SHP77 treated with DMSO at 0.1 percent for 48 hours (cell line): ENCODE data around the gene IL17RB.

Source experiments
- DNase-seq: peaks from one replicate; lab custom pipeline; 2025; lab: John Stamatoyannopoulos, UW

IL17RB gene

DNA sequence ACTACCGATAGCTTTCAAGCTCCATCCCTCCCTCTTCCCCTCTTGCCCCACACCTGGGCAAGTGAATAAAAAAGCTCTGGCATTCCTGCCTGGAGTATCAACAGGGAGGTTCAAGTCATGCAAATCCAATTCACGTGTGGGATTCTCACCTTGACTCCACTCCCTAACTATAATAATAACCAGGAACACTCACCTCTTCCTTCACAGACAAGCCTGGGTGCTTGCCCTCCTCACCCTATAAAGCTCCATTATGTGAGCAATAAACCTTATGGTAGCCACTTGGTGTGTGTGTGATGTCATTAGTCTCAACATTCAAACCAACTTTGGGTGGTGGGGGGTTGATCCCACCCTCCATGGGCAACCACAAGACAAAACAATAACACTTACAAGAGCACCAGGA lies 16.8 kb upstream of the IL17RB start:
- no peak for DNase-seq

DNA sequence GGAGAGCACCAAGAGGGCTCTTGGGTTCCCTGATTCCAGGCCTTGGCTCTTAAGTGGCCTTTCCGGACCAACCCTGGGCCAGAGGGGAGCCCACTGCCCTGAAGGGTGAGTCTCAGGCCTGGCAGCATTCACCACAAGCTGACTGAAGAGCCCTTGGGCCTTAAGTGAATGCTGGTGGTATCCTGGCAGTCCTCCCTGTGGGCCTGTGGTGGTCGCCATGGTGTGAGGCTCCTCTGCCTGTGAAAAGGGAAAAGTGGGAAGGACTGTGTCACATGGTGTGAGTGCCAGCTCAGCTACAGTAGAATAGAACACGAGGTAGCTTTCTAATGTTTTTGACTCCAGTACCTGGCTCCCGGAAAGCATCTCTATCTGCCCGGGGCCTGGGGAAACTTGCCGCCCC lies 15.4 kb upstream of the IL17RB start:
- DNase-seq, result no peak

DNA sequence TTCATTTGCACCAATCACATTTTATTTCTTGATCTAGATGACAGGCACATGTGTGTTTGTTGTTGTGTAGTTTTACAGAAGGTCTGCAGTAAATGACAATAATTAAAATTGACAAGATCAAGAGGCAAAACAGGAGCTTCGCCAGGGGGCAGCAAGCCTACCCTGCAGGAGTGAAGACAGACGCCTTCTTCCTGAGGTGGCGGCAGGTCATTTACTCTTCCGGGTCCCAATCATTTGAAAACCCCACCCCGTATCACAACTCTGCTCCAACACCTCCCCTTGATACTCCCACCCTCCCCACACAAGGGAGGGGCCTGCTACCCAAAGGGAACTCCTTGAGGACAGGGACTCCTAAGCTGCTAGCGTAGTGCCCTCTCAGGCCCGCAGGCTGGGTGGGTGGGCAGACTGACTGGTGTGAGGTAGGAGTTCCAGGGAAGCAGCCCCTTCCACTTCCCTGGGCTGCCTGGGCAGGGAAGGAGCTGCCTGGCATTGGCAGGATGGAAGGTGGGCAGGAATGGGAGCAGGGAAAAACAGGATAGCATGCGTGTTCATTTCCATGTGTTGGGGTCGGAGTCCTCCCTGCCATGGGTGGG lies 13.2 kb upstream of the IL17RB start:
- DNase-seq, result no peak

DNA sequence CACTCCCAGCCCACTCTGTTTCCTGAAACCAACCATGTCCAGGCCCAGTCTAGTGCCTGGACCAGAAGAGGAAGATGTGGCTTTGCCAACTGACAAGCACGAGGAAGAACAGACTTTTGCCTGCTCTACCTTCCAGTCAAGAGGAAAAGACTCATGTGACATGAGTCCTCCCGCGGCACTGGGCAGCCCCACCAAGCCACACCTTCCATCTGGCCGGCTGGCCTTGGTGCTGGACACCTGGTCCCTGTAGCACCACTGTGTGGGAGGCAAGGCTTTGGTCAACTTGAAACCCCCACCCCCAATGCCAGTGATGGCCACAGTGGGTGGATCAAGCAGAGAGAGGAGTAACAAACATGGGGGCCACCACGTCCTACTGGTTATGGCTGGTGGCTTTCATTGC lies 12.7 kb upstream of the IL17RB start:
- no peak for DNase-seq

DNA sequence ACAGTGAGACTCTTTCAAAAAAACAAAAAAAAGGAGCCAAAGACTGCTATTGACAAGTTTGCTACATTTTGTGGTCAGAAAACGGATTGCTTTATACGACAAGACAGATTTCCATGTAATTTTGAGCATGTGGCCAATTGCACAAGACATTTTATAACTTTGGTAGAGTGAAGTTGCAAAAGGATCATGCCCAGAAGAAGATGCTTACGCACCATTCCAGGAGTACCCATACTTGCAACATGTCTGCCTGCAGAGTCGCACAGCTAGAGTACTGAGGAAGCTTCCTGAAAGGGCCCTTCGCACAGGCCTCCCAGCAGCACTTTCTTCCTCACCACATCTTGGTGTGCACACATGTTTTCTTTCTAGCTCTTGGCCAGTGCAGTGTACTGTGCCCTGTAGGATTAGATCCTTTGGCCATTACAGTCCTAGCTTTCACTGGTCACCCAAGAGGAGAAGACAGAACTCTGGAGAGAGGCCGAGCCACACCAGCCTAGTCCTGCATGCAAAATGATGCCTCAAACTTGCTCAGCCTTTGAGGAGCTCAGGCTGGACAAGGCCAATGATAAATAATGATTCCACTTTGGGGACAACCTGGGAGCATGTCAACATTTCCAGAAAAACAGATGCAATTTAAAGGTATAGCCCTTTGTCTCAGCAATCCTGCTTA lies 11.8 kb upstream of the IL17RB start:
- DNase-seq, result no peak

DNA sequence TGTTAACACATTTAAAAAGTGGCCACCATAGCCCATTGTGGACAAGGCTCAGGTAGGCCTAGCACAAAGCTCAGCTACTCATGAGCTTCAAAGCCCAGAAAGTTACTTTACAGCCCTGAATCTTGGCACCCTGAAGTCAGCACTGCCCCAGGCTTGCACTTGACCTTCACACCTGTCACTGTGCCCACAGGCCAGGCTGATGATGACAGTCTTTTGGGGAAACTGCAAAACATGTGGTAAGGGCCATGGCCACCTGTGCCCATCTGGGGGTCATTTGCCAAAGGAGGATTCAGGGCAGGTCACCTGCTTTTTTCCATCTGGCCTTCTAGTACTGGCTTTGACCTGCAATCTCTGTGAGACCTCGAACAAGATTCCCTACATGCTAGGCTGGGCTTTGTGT lies 11.1 kb upstream of the IL17RB start:
- no peak for DNase-seq

DNA sequence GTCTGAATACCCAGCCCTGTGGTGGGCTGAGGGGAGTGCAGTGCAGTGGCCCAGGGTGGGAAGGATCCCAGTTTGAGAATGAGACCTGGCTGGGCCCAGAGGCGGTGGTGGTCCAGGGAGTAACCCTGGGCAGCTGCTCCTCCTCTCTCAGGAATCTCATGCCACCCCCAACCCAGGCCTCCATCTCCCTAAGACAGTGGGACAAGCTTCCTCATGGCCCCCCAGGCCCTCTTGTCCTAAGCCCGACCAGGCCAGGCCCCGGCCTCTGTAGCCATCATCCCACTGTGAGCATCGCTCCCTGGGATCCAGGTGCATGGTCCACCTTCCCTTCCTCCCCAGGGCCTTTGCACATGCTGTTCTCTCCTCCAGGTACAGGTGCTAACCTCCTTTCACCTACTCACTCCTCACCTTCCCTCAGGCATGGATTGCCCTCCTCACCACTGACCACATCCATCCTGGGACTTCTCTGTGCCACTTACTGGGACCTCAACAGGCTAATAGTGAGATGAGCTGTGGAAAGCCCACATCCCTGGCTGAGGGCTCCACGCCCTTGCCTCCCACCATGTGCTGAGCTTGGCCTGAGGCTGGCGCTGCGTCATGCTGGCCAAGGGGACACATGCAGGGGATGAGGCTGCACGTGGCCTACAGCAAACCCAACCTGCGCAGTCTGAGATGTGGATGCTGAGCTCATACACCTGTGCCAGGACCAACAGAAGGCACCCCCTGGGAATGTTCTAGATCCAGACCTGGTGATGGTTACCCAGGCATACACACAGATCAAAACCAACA lies 10.1 kb upstream of the IL17RB start:
- DNase-seq, result no peak

DNA sequence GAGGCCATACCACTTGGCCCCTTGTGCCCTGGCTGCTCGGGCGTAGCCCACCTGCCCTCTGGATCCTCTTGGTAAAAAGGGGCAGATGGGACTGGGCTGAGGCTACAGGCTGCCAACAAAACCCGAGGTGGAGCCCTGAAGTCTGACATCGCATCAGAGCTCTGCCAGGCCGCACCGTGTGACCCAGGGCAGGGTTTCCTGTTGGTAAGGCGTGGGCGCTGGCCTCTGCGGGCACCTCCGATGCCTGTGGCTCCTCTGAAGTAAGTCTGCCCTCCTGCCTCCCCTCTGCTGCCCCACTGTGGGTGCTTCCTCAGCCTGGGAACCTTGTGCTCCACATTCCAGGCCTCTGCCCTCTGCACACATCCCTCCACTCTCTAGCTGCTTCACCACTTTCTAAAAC lies 9.0 kb upstream of the IL17RB start:
- no peak for DNase-seq

DNA sequence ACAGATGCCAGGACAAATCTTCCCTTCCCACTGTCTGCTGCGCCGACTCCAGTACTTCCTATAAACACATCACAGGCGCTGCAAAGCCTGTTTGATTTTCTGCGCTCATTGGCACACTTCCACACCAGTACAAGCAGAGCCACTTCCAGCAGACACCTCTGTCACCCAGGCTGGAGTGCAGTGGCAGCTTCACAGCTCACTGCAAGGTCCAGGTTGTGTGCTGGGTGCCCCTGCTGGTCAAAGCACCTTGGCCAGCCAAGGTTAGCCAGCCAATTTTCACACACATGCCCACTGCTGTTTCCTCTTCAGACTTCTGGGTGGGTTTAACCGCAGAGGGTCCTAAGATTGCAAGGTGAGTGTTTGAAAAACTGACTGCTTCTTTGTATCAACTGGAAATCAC lies 5.1 kb upstream of the IL17RB start:
- DNase-seq, result peak; percentile 75

DNA sequence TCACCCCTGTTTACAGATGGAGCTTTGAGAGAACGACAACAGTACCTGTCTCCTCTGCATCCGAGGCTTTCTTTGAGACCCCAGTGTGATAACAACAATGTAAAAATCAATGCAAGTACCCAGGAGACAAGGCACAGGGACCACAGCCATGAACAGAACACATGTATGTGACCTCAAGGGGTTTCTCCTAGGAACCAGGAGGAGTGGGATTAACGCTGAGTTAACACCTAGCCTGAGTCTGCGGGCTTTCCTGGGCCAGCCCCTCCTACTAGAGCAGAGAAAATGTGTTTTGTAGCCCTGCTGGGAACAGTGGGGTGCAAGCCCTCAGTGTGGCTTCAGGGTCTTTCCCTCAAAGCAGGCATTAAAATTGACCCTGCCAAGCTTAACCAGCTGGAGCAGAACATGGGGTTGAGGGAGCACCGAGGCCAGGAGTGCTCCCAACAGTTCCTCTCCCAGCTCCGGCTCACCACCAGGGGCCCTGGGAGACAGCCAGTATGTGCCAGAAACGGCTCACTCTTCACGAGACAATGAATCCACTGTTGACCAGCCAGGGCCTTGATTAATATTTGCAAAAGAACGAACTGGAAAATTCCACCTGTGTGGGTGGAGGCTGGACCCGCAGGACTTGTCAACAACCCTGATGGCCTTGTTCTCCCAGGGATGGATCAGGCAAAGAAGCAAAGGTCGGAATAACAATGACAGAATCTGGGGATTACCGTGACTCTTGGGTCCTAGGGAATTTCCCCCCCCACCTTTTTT lies 3.8 kb upstream of the IL17RB start:
- peak; percentile 44 for DNase-seq

DNA sequence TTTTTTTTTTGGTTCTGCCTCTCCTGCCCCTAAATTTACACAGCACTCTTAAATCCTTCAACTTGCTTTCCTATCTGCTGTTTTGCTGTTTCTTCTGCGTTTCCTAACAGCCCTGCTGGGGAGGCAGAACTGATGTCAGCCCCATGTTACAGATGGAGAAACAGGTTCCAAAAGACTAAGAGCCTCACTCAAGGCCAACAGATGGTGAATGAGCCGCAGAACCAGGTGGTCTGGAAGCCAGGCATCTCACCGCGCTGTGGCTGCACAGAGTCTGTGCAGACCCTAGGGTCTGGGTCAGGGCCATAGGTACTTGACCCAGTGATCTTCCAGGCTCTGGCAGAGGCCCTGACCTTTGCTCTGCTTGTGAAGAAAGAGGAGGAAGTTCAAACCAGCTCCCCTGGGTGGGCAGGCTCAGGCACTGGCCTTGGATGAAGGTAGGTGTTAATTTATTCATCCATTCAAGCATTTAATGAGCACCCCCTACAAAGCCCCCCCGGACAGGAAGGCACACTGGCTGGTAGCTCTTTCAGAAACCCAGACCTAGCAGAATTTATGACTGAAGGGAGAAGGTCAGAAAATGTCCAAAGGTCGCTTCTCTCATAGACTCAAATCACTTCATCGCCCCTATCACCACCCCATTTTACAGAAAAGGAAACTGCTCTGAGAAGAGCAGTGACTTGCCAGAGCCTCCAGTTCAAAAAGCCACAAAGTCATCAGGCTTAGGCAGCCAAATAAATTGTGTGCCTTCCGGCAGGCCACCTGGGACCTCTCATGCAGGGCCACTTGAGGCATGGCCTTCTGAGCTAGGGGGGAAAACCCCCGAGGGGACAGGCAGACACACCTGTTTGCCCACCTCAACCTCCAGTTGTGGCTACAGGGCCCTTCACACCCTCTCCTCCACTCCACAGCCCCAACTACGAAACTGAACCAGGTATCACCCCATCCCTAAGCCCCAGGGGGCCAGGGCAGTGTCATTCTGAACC lies 2.9 kb upstream of the IL17RB start:
- DNase-seq, result no peak

DNA sequence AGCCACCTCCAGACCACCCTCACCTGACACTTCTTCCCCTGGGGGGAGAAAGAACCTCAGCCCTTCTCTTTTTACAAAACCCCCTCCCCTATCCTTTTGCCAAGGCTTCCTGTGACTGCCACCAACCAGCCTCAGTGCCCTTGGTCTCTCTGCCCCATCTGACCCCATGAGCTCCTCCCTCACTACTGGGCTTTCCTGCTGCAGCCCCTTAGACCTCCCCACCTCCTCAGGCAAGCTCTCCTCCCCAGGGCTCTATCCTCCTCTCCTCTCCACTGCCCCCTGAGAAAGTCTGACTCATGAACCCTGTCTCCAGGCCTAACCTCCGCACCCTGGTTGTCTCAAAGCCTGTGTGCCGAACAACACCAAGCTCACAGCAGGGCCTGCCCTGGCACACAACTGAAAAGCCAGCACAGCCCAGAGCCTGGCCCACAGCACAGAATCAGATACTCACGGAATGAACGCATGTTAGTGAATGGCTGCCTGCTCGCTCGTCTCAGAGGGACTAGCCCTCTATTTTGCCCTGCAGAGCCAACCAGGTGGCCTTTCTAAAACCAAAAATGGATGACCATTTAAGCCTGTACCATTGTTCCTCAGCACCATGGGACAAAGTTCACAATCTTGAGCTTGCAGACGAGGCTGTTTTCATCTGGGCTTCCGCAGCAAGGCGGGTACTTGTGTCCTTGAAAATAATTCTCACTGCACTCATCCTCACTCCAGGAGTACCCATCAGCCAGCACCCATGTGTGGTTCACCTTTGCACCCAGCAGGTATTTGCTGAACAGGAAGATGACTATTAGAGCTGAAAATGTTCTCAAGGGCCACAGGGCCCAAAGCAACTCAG lies 1.9 kb upstream of the IL17RB start:
- DNase-seq, result no peak

DNA sequence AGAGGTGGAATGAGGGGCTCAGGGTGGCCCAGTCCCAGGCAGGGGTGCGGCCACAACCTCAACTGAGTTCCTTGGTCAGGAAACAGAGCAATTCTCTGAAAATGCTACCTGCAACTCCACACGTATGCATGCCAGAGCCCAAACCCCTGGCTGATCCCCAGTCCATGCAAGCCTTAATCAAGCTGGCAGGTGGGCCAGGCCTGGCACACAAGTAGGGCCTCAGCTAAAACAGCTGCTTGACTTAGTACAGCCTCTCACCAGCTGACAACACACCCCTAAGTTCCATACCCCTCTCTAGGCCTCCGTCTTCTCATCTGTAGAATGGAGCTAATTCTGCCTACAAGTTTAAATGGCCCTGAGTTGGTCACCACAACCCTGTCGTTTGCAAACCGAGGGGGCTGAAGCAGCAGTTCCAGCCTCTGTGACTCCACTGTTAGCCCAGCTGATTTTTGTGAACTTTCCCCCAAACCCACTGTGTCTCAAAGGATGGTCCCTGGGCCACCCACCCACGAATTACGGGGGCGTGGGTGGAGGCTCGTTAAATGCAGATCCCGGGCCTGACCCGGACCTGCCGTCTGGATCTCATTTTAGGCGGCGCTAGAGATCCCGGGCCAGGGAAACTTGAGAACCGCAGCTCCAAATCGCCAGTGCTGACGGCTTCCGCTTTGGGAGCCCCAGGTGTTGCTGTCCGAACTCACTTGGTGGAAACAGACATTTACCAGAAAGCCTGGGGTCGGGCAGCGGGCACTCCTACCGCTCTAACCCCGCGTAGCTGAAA lies 1.1 kb upstream of the IL17RB start:
- DNase-seq, result no peak

DNA sequence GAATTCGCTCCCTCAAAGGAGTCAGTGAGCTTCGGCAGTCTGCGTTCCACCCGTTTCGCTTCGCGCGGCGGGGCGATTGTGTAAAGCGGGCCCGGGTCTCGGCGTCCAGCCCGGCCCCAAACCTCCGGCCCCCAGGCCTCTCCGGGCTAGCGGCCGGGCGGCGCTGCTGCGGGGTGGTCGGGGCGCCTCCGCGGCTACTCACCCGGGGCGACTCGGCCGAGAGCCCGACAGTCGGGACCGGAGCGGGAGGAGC lies 561 bp upstream of the IL17RB start:
- DNase-seq, result no peak

DNA sequence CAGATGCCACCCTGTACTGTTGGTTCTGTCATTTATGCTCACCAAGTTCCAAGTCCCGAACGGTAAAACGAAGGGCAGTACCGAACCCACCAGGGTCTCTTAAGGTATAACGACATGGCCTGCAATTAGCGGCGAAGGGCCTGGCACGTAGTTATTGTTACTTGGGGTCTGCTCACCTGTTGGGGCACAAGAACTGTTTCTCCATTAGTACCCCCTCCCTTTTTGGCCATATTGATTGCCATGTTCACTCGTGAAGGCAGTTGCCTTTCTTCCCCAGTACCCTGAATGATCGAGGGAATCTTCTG lies 435 bp downstream of the IL17RB start:
- DNase-seq, result no peak

DNA sequence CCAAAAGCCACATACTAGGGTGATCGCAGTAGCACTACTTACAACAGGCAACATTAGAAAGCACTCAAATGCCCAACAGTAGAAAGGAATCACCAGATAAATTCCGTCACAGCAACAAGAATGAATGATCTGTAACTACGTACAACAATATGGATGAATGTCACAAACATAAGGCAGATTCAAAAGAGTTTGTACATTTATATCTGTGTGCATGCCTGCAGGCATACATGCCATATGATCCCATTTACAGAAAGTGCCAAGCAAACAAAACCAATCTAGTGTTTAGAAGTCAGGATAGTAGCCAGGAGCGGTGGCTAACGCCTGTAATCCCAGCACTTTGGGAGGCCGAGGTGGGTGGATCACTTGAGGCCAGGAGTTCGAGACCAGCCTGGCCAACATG lies 3.5 kb downstream of the IL17RB start:
- DNase-seq, result no peak

DNA sequence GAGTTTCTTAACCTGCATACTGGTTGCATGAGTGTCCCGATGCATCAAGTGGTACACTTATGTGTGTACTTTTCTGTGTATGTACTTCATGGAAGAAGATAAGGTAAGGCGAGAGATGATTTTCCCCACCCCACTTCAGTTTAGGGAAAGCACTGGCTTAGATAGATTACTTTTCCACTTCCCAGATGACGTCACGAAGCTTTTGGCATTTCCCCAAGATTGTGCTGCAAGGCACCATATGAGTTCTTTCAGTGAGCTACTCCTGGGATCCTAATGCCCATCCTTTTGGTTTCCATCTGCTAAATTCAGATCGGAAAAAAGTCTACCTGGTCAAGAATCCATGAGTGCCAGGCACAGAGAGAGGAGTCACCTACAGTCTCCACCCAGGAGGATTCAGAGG lies 4.5 kb downstream of the IL17RB start:
- no peak for DNase-seq

DNA sequence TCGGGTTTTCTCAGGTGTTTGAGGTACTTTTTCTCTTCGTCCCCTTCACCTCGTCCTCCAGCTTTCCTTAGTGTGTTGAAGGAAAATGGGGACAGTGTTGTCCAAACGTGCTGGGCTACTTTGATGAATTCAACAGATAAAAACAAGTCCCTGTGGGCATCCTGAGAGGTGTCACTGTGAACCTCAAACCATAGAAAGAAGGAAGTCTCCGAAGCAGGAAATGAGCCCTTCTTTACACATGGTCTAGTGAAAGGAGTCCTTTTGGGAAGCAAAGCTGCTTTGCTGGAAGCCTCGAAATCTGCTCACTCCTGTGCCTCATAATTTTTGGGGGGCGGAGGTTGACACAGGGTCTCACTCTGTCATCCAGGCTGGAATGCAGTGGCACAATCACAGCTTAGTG lies 10.6 kb downstream of the IL17RB start:
- DNase-seq, result no peak

DNA sequence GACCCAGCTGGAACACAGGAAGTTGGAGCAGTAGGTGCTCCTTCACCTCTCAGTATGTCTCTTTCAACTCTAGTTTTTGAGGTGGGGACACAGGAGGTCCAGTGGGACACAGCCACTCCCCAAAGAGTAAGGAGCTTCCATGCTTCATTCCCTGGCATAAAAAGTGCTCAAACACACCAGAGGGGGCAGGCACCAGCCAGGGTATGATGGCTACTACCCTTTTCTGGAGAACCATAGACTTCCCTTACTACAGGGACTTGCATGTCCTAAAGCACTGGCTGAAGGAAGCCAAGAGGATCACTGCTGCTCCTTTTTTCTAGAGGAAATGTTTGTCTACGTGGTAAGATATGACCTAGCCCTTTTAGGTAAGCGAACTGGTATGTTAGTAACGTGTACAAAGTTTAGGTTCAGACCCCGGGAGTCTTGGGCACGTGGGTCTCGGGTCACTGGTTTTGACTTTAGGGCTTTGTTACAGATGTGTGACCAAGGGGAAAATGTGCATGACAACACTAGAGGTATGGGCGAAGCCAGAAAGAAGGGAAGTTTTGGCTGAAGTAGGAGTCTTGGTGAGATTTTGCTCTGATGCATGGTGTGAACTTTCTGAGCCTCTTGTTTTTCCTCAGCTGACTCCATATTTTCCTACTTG lies 11.9 kb downstream of the IL17RB start:
- no peak for DNase-seq

DNA sequence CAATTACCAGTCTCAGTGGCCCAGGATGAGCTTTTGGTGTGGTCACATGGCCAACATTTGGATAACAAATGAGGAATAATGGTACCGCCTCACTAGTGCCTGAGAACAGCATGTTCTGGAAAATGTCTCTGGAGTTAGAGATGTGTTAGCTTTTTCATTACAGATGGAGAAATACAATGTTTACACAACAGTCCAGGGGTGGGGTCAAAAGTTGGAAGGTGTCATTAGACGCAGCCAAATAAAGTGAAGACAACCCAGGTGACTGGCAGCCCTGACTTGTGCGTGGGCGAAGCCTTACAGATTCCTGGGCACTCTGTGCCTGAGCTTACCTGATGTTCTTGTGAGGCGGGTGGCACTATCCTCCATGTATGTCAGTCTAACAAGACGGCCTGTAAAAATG lies 12.8 kb downstream of the IL17RB start:
- no peak for DNase-seq
